GM19455 (cell line): ENCODE data around the gene CDRT4.
"Not testable (repeated sequence)": the region's sequence is repeated elsewhere in the genome, so short reads cannot be mapped to it uniquely, and the experiment has no call there.

Source experiments
- ATAC-seq: cut with Tn5 transposase; IDR thresholded peaks from one replicate; pipeline ENCODE4 v1.9.1; 2021; ENCODE audit not compliant: unreplicated experiment

Gene CDRT4

GRCh38 chr17:15457723-15458094 lies 9.7 kb downstream of the CDRT4 start:
- ATAC-seq = no peak

GRCh38 chr17:15456972-15457722 lies 10.3 kb downstream of the CDRT4 start:
- no peak for ATAC-seq

GRCh38 chr17:15456496-15456895 lies 10.9 kb downstream of the CDRT4 start:
- no peak for ATAC-seq

- ATAC-seq = no peak
Observed at GRCh38 chr17:15454346-15454745, 13.1 kb downstream of the CDRT4 start.

GRCh38 chr17:15453782-15454181 lies 13.6 kb downstream of the CDRT4 start:
- no peak for ATAC-seq

- ATAC-seq = no peak
Observed at GRCh38 chr17:15453246-15453645, 14.2 kb downstream of the CDRT4 start.

GRCh38 chr17:15452746-15453145 lies 14.7 kb downstream of the CDRT4 start:
- no peak for ATAC-seq

GRCh38 chr17:15451680-15452079 lies 15.7 kb downstream of the CDRT4 start:
- no peak for ATAC-seq

GRCh38 chr17:15448580-15448956 lies 18.9 kb downstream of the CDRT4 start:
- no peak for ATAC-seq

- no peak for ATAC-seq
Observed at GRCh38 chr17:15447928-15448579, 19.4 kb downstream of the CDRT4 start.

GRCh38 chr17:15446036-15446435 lies 21.4 kb downstream of the CDRT4 start:
- ATAC-seq = no peak

- no peak for ATAC-seq
Observed at GRCh38 chr17:15444805-15445204, 22.6 kb downstream of the CDRT4 start.

- ATAC-seq = no peak
Observed at GRCh38 chr17:15442311-15443180, 24.9 kb downstream of the CDRT4 start.

GRCh38 chr17:15441315-15441714 lies 26.1 kb downstream of the CDRT4 start:
- ATAC-seq = no peak

GRCh38 chr17:15440347-15440746 lies 27.1 kb downstream of the CDRT4 start:
- no peak for ATAC-seq

GRCh38 chr17:15439205-15439985 lies 28.0 kb downstream of the CDRT4 start:
- not testable (repeated sequence) for ATAC-seq

GRCh38 chr17:15438491-15439105 lies 28.8 kb downstream of the CDRT4 start:
- no peak for ATAC-seq

GRCh38 chr17:15437303-15437635 lies 30.2 kb downstream of the CDRT4 start:
- no peak for ATAC-seq

GRCh38 chr17:15436473-15437302 lies 30.7 kb downstream of the CDRT4 start:
- ATAC-seq = no peak

GRCh38 chr17:15434956-15435355 lies 32.5 kb downstream of the CDRT4 start:
- ATAC-seq = no peak
